T-helper 1 cell treated with Interleukin-12 subunit alpha and Interleukin-12 subunit beta and Interleukin-4 antibody, amounts not matched to agents 30 μg/mL and 1 μg/mL, for 36 hours (primary cell): ENCODE measurements around the gene RBM44.

Experiments used
- H3K27ac Mint-ChIP-seq: one replicate; pipeline ENCODE4 v1.8.0; 2021; ENCODE audit warnings: mild to moderate bottlenecking, mixed read lengths
- H3K27me3 Mint-ChIP-seq: one replicate; pipeline ENCODE4 v1.8.0; 2021; ENCODE audit warnings: low read depth, mixed read lengths
- H3K36me3 Mint-ChIP-seq: one replicate; pipeline ENCODE4 v1.8.0; 2021; ENCODE audit warnings: low read depth, mixed read lengths
- H3K4me1 Mint-ChIP-seq: one replicate; pipeline ENCODE4 v1.8.0; 2021; ENCODE audit warnings: low read depth, mixed read lengths
- H3K4me3 Mint-ChIP-seq: one replicate; pipeline ENCODE4 v1.8.0; 2021; ENCODE audit warnings: mild to moderate bottlenecking, moderate library complexity, mixed read lengths
- H3K9me3 Mint-ChIP-seq: one replicate; pipeline ENCODE4 v1.8.0; 2021; ENCODE audit warnings: mixed read lengths

RBM44 gene

GRCh38 chr2:237889016-237889415 lies 90.4 kb downstream of the RBM44 start:
- H3K4me3 Mint-ChIP-seq: no peak overlapping the region
- no peak overlapping the region for H3K27ac Mint-ChIP-seq
- peaks cover 3% of the 10 kb centered on the region for H3K36me3 Mint-ChIP-seq
- H3K9me3 Mint-ChIP-seq: no peaks in the 10 kb centered on the region
- H3K27me3 Mint-ChIP-seq: peaks cover 3% of the 10 kb centered on the region
- H3K4me1 Mint-ChIP-seq: peaks cover 22% of the 10 kb centered on the region

- no peak overlapping the region for H3K4me3 Mint-ChIP-seq
- H3K9me3 Mint-ChIP-seq: no peaks in the 10 kb centered on the region
- peaks cover 3% of the 10 kb centered on the region for H3K36me3 Mint-ChIP-seq
- H3K27ac Mint-ChIP-seq: no peak overlapping the region
- H3K4me1 Mint-ChIP-seq: peaks cover 22% of the 10 kb centered on the region
- H3K27me3 Mint-ChIP-seq: peaks cover 3% of the 10 kb centered on the region
Measured at GRCh38 chr2:237889811-237890210, 91.2 kb downstream of the RBM44 start.
